GM21360 (cell line): Measurements from ENCODE around the gene SNRPB2.

Experiments
- ATAC-seq: cut with Tn5 transposase; IDR thresholded peaks from one replicate; pipeline ENCODE4 v1.9.1; 2021; ENCODE audit warnings: mild to moderate bottlenecking, moderate library complexity; ENCODE audit not compliant: unreplicated experiment

Gene SNRPB2

GRCh38 chr20:16785226-16785625 lies 55.4 kb downstream of the SNRPB2 start:
- ATAC-seq, result no peak
